ENCODE measurements around the gene FKBP3. TPM values are rescaled to one million over a fixed set of nuclear protein-coding genes. Genes with fewer than 3 reads are reported as not detected.

The FKBP3 gene
- total and polyA plus RNA-seq, 2 experiments from 2014 or later, result 114 to 699 TPM

DNA sequence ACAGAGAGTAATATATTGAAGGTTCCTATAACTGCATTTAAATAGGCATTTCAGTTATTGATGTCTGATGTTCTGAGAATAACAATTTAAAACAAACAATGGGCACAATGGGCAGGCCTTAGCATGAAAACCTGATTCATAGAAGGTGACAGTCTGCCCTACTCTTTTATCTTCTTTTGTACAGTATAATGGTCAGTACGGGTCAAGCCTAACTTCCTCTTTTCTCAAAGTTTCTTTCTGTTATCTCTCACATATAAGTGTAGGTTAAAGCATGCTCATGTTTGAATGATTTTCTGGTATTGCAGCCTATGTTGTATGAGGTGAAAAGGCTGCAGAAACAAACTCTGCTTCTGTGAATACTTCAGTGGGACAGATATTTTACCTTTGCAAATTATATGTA is 14.2 kb downstream of the FKBP3 start:
- no peak overlapping the region for H2AFZ ChIP-seq
- Mint-ChIP-seq H3K4me3 (no peak overlapping the region), H3K4me1 (no peaks in the 10 kb centered on the region), H3K9me3 (no peaks in the 10 kb centered on the region), H3K27ac (no peak overlapping the region), H3K27me3 (ENCODE audit: insufficient read depth, low read depth, poor library complexity) (no peaks in the 10 kb centered on the region), H3K36me3 (ENCODE audit: low read depth) (peaks cover 82% of the 10 kb centered on the region)
- H3K36me3 ChIP-seq (ENCODE audit: insufficient read depth), result peaks cover 53% of the 10 kb centered on the region
- no peaks in the 10 kb centered on the region for H3K9me2 ChIP-seq (ENCODE audit: insufficient read depth)
- ATAC-seq (no peak), DNase-seq (ENCODE audit: low spot score) (no peak)
- H3K27ac ChIP-seq (ENCODE audit: low read depth), result no peak overlapping the region
- H3K79me2 ChIP-seq (replicated peaks; ENCODE audit: insufficient read depth), result no peaks in the 10 kb centered on the region; the same call in 1 of the 2 replicates
- H3K27me3 ChIP-seq (ENCODE audit: insufficient read depth), result no peaks in the 10 kb centered on the region
- no peak overlapping the region for H3K4me3 ChIP-seq
- TF ChIP-seq POLR2AphosphoS5 (IDR thresholded peaks at IDR 0.05; ENCODE audit: low read depth) (no peak), STAT1 (IDR thresholded peaks at IDR 0.05; ENCODE audit: unreplicated experiment) (no peak), NANOG (IDR thresholded peaks at IDR 0.05; ENCODE audit: borderline replicate concordance) (no peak), JUNB (IDR thresholded peaks at IDR 0.05; ENCODE audit: unreplicated experiment) (no peak), EZH2phosphoT487 (IDR thresholded peaks at IDR 0.05; ENCODE audit: unreplicated experiment) (no peak), ZNF114 (CRISPR knock-in tag; IDR thresholded peaks at IDR 0.05) (no peak), CREB1 (CRISPR knock-in tag; IDR thresholded peaks at IDR 0.05; ENCODE audit: low read depth) (no peak), ZNF331 (CRISPR knock-in tag; IDR thresholded peaks at IDR 0.05; ENCODE audit: low read depth) (no peak), EZH2 (IDR thresholded peaks at IDR 0.05; ENCODE audit: low read depth, unreplicated experiment) (no peak)
- TF ChIP-seq, protein P1, sequence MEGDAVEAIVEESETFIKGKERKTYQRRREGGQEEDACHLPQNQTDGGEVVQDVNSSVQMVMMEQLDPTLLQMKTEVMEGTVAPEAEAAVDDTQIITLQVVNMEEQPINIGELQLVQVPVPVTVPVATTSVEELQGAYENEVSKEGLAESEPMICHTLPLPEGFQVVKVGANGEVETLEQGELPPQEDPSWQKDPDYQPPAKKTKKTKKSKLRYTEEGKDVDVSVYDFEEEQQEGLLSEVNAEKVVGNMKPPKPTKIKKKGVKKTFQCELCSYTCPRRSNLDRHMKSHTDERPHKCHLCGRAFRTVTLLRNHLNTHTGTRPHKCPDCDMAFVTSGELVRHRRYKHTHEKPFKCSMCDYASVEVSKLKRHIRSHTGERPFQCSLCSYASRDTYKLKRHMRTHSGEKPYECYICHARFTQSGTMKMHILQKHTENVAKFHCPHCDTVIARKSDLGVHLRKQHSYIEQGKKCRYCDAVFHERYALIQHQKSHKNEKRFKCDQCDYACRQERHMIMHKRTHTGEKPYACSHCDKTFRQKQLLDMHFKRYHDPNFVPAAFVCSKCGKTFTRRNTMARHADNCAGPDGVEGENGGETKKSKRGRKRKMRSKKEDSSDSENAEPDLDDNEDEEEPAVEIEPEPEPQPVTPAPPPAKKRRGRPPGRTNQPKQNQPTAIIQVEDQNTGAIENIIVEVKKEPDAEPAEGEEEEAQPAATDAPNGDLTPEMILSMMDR (conservative IDR thresholded peaks at IDR 0.05; ENCODE audit: low read depth in 2 of 2), result no peak
- TF ChIP-seq, protein P2, sequence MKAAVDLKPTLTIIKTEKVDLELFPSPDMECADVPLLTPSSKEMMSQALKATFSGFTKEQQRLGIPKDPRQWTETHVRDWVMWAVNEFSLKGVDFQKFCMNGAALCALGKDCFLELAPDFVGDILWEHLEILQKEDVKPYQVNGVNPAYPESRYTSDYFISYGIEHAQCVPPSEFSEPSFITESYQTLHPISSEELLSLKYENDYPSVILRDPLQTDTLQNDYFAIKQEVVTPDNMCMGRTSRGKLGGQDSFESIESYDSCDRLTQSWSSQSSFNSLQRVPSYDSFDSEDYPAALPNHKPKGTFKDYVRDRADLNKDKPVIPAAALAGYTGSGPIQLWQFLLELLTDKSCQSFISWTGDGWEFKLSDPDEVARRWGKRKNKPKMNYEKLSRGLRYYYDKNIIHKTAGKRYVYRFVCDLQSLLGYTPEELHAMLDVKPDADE (IDR thresholded peaks at IDR 0.05), result no peak
- TF ChIP-seq, protein P3, sequence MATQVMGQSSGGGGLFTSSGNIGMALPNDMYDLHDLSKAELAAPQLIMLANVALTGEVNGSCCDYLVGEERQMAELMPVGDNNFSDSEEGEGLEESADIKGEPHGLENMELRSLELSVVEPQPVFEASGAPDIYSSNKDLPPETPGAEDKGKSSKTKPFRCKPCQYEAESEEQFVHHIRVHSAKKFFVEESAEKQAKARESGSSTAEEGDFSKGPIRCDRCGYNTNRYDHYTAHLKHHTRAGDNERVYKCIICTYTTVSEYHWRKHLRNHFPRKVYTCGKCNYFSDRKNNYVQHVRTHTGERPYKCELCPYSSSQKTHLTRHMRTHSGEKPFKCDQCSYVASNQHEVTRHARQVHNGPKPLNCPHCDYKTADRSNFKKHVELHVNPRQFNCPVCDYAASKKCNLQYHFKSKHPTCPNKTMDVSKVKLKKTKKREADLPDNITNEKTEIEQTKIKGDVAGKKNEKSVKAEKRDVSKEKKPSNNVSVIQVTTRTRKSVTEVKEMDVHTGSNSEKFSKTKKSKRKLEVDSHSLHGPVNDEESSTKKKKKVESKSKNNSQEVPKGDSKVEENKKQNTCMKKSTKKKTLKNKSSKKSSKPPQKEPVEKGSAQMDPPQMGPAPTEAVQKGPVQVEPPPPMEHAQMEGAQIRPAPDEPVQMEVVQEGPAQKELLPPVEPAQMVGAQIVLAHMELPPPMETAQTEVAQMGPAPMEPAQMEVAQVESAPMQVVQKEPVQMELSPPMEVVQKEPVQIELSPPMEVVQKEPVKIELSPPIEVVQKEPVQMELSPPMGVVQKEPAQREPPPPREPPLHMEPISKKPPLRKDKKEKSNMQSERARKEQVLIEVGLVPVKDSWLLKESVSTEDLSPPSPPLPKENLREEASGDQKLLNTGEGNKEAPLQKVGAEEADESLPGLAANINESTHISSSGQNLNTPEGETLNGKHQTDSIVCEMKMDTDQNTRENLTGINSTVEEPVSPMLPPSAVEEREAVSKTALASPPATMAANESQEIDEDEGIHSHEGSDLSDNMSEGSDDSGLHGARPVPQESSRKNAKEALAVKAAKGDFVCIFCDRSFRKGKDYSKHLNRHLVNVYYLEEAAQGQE (IDR thresholded peaks at IDR 0.05; ENCODE audit: unreplicated experiment), result no peak
- TF ChIP-seq, protein P4, sequence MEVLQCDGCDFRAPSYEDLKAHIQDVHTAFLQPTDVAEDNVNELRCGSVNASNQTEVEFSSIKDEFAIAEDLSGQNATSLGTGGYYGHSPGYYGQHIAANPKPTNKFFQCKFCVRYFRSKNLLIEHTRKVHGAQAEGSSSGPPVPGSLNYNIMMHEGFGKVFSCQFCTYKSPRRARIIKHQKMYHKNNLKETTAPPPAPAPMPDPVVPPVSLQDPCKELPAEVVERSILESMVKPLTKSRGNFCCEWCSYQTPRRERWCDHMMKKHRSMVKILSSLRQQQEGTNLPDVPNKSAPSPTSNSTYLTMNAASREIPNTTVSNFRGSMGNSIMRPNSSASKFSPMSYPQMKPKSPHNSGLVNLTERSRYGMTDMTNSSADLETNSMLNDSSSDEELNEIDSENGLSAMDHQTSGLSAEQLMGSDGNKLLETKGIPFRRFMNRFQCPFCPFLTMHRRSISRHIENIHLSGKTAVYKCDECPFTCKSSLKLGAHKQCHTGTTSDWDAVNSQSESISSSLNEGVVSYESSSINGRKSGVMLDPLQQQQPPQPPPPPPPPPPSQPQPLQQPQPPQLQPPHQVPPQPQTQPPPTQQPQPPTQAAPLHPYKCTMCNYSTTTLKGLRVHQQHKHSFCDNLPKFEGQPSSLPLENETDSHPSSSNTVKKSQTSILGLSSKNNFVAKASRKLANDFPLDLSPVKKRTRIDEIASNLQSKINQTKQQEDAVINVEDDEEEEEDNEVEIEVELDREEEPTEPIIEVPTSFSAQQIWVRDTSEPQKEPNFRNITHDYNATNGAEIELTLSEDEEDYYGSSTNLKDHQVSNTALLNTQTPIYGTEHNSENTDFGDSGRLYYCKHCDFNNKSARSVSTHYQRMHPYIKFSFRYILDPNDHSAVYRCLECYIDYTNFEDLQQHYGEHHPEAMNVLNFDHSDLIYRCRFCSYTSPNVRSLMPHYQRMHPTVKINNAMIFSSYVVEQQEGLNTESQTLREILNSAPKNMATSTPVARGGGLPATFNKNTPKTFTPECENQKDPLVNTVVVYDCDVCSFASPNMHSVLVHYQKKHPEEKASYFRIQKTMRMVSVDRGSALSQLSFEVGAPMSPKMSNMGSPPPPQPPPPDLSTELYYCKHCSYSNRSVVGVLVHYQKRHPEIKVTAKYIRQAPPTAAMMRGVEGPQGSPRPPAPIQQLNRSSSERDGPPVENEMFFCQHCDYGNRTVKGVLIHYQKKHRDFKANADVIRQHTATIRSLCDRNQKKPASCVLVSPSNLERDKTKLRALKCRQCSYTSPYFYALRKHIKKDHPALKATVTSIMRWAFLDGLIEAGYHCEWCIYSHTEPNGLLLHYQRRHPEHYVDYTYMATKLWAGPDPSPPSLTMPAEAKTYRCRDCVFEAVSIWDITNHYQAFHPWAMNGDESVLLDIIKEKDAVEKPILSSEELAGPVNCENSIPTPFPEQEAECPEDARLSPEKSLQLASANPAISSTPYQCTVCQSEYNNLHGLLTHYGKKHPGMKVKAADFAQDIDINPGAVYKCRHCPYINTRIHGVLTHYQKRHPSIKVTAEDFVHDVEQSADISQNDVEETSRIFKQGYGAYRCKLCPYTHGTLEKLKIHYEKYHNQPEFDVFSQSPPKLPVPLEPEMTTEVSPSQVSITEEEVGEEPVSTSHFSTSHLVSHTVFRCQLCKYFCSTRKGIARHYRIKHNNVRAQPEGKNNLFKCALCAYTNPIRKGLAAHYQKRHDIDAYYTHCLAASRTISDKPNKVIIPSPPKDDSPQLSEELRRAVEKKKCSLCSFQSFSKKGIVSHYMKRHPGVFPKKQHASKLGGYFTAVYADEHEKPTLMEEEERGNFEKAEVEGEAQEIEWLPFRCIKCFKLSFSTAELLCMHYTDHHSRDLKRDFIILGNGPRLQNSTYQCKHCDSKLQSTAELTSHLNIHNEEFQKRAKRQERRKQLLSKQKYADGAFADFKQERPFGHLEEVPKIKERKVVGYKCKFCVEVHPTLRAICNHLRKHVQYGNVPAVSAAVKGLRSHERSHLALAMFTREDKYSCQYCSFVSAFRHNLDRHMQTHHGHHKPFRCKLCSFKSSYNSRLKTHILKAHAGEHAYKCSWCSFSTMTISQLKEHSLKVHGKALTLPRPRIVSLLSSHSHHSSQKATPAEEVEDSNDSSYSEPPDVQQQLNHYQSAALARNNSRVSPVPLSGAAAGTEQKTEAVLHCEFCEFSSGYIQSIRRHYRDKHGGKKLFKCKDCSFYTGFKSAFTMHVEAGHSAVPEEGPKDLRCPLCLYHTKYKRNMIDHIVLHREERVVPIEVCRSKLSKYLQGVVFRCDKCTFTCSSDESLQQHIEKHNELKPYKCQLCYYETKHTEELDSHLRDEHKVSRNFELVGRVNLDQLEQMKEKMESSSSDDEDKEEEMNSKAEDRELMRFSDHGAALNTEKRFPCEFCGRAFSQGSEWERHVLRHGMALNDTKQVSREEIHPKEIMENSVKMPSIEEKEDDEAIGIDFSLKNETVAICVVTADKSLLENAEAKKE (CRISPR knock-in tag; IDR thresholded peaks at IDR 0.05), result no peak
- H3K4me2 ChIP-seq, result no peak overlapping the region
- H3F3A ChIP-seq (replicated peaks; ENCODE audit: low read depth), result no peaks in the 10 kb centered on the region
- H3K4me1 ChIP-seq (ENCODE audit: insufficient read depth), result no peaks in the 10 kb centered on the region
- peaks cover 21% of the 10 kb centered on the region for H4K20me1 ChIP-seq (replicated peaks; ENCODE audit: insufficient read depth)
